ENCODE results near the gene CARD6. TPM values are rescaled to one million over a fixed set of nuclear protein-coding genes. Genes with fewer than 3 reads are reported as not detected.

Gene CARD6
- total and polyA plus RNA-seq, 10 of the 15 experiments (the other 5 are each of a cell fraction or from before 2014, with no cell fraction given), result 0.29 to 1.2 (median 0.62) TPM

DNA sequence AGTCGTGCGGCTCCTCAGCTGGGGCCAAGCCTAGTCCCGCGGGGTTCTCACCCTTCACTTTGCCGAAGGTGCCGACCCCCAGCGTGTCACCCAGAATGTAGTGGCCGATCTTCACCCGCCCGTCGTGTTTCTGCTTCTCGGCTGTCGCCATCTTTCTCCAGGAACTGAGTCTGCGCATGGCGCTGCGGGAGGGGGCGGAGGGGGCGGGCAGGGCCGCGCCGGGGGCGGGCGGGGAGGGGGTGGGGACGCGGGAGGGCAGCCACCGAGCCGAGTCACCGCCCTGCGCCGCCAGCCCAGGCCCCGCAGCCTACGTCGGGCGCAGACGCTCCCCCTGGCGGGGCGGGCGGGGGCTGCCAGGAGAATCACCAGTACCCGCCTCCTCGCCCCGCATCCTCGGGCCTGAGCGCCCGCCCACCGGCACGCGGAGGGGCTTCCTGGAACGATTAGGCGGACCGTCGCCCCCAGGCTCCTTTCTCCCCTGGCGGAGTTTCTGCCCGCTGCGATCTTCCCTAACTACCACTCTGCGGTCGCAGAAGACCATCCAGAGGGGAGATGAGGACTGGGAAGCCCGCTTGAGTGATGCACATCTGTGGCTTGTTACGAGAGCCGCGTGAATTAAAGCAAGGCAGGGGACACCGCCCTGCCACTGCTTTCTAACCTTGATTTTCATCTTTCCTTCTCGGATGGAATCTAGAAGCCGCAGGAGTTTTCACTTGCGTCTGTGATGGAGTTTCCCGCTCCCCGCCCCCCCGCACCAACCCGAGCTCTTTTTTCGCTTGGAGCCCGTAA lies 43.0 kb upstream of the CARD6 start, which contains the start of gene PRKAA1 (continued):
- TF ChIP-seq SMAD5 (IDR thresholded peaks at IDR 0.05; ENCODE audit: low read depth), result 0 out of 2 replicates have a peak, but pooled peaks have one; percentile 26
- TF ChIP-seq JUND (IDR thresholded peaks at IDR 0.05; ENCODE audit: low read depth, low read length), result no peak
- TF ChIP-seq HCFC1 (IDR thresholded peaks at IDR 0.05; ENCODE audit: low read length), result no peak
- TF ChIP-seq POLR2AphosphoS2 (IDR thresholded peaks at IDR 0.05; ENCODE audit: low read depth, low read length), result no peak
- TF ChIP-seq TARDBP (IDR thresholded peaks at IDR 0.05; ENCODE audit: borderline replicate concordance), result peak; percentile 23; the same call in 1 of the 2 replicates
- TF ChIP-seq HDAC6 (IDR thresholded peaks at IDR 0.05; ENCODE audit: unreplicated experiment), result no peak
- TF ChIP-seq CREB1 (IDR thresholded peaks at IDR 0.05; ENCODE audit: low read depth), result peak; percentile 72
- no peak for TF ChIP-seq REST (IDR thresholded peaks at IDR 0.05; ENCODE audit: low read depth, low read length)
- TF ChIP-seq ZNF207 (IDR thresholded peaks at IDR 0.05; ENCODE audit: borderline replicate concordance), result no peak
- TF ChIP-seq DPF2 (IDR thresholded peaks at IDR 0.05), result peak; percentile 58
- TF ChIP-seq, protein P1, sequence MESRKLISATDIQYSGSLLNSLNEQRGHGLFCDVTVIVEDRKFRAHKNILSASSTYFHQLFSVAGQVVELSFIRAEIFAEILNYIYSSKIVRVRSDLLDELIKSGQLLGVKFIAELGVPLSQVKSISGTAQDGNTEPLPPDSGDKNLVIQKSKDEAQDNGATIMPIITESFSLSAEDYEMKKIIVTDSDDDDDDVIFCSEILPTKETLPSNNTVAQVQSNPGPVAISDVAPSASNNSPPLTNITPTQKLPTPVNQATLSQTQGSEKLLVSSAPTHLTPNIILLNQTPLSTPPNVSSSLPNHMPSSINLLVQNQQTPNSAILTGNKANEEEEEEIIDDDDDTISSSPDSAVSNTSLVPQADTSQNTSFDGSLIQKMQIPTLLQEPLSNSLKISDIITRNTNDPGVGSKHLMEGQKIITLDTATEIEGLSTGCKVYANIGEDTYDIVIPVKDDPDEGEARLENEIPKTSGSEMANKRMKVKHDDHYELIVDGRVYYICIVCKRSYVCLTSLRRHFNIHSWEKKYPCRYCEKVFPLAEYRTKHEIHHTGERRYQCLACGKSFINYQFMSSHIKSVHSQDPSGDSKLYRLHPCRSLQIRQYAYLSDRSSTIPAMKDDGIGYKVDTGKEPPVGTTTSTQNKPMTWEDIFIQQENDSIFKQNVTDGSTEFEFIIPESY (IDR thresholded peaks at IDR 0.05), result no peak
- peak; percentile 88 for TF ChIP-seq POLR2A (IDR thresholded peaks at IDR 0.05; ENCODE audit: low read depth, low read length)
- TF ChIP-seq MEF2B (IDR thresholded peaks at IDR 0.05; ENCODE audit: partially characterized antibody, poor library complexity, severe bottlenecking), result no peak
- TF ChIP-seq MAX (IDR thresholded peaks at IDR 0.05; ENCODE audit: low read depth, low read length), result no peak
- TF ChIP-seq BACH1 (IDR thresholded peaks at IDR 0.05; ENCODE audit: borderline replicate concordance), result 0 out of 2 replicates have a peak, but pooled peaks have one; percentile 11
- TF ChIP-seq PAX5 (IDR thresholded peaks at IDR 0.05; ENCODE audit: borderline replicate concordance, low read depth, low read length), result no peak
- TF ChIP-seq SREBF2 (IDR thresholded peaks at IDR 0.05; ENCODE audit: low read length), result no peak
- TF ChIP-seq KLF5 (IDR thresholded peaks at IDR 0.05; ENCODE audit: partially characterized antibody), result no peak
- no peak for TF ChIP-seq BRCA1 (IDR thresholded peaks at IDR 0.05; ENCODE audit: low read depth, low read length)
- TF ChIP-seq SMC3 (IDR thresholded peaks at IDR 0.05; ENCODE audit: borderline replicate concordance, low read length), result peak; percentile 25; the same call in 1 of the 2 replicates
- peak in 1 of 2 experiments; percentile 80; a peak in 2 of 3 replicates for TF ChIP-seq EGR1 (IDR thresholded peaks at IDR 0.05; ENCODE audit: borderline replicate concordance in 1 of 2, low read depth in 2 of 2, low read length in 2 of 2)
- no peak for TF ChIP-seq RFX5 (IDR thresholded peaks at IDR 0.05; ENCODE audit: low read depth, low read length)
- TF ChIP-seq ETV6 (conservative IDR thresholded peaks at IDR 0.05 in 1 of 2, IDR thresholded peaks at IDR 0.05 in 1 of 2; ENCODE audit: borderline replicate concordance in 1 of 2, low read depth in 1 of 2), result no peak
- TF ChIP-seq, protein P2, sequence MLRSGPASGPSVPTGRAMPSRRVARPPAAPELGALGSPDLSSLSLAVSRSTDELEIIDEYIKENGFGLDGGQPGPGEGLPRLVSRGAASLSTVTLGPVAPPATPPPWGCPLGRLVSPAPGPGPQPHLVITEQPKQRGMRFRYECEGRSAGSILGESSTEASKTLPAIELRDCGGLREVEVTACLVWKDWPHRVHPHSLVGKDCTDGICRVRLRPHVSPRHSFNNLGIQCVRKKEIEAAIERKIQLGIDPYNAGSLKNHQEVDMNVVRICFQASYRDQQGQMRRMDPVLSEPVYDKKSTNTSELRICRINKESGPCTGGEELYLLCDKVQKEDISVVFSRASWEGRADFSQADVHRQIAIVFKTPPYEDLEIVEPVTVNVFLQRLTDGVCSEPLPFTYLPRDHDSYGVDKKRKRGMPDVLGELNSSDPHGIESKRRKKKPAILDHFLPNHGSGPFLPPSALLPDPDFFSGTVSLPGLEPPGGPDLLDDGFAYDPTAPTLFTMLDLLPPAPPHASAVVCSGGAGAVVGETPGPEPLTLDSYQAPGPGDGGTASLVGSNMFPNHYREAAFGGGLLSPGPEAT (IDR thresholded peaks at IDR 0.05; ENCODE audit: low read depth), result 0 out of 2 replicates have a peak, but pooled peaks have one; percentile 15

Data from GM12878 (cell line).